ENCODE measurements around the gene EED.
"Not testable (repeated sequence)": the region's sequence is repeated elsewhere in the genome, so short reads cannot be mapped to it uniquely, and the experiment has no call there.

EED gene

DNA sequence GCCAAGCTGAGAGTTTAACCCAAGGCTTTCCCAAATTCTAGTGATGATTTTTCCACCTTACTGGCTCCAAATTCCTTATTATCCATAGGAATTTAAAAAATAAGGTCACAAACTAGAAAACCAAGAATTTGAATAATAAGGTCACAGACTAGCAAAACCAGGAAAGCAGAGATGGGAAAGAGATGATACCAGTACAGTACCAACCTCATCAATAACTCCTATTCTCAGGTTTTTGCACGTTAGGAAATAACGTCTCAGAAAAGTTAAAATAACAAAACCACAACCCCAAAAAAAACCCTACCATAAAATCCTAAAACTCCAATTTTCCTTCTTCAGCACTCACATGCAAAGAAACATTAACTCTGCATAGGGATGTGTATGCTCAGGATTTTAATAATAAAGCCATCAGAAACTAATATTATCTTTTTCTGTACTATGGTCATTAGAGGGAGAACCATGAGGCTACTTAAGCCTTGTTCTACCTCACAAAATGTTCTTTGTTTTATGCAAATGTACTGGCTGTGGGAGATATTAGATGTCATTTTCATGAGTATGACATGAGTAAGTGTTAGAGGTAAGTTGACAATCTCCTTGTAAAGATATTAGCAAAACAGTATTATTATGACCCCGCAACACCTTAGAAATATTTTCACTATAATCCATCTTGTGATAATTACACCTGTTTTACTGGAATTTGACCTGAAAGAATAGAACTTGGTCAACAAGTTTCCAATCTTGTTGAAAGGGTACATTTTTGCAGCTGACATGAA is 16.1 kb upstream of the EED start:
- in situ Hi-C loops (cut with MboI; ENCODE audit: low sequenced_read_pairs): no loop called here
- Histone ChIP-seq H3K4me1 (no peaks in the 10 kb centered on the region), H3K36me3 (replicated peaks) (no peaks in the 10 kb centered on the region), H3K27me3 (ENCODE audit: low read depth) (no peaks in the 10 kb centered on the region), H3K4me3 (no peak overlapping the region), H3K9me3 (no peaks in the 10 kb centered on the region)
- no peak for DNase-seq (ENCODE audit: low spot score in 2 of 2)

DNA sequence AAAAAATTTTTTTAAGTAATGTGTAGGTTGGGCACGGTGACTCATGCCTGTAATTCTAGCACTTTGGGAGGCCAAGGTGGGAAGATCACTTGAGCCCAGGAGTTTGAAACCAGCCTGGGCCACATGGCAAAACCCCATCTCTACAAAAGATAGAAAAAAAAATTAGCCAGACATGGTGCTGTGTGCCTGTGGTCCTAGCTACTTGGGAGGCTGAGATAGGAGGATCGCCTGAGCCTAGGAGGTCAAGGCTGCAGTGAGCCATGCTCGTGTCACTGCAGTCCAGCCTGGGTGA is 15.6 kb upstream of the EED start:
- H3K9me3 ChIP-seq; H3K36me3 ChIP-seq (replicated peaks); DNase-seq (ENCODE audit: low spot score in 2 of 2); H3K27me3 ChIP-seq (ENCODE audit: low read depth); H3K4me3 ChIP-seq; H3K4me1 ChIP-seq; in situ Hi-C loops (cut with MboI; ENCODE audit: low sequenced_read_pairs): not testable (repeated sequence)

DNA sequence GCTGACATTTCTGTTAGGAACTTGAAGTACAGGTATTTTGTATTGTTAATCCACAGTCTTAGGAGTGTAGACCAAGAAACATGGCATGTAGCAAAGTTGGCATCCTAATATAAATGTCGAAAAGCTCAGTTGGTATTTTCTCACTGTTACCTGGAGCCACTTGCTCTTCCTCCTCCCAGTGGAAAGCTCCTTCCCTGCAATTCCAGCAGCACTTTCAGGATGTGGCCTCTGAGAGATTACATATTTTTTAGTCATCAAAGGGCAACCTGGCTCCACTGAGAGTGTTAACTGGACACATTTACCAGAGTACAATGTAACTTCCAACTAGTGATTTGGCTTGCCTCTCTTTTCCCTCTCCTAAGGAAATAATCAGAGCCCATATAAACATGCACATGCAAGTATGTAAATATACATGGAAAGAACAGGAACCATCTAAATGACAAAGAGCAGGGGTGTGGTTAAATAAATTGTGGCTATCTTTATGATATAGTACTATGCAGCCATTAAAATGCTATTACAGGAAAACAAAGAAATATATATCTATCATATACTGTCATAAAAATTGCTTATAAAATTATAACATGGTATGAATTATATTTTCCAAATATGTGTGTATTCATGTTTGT is 14.3 kb upstream of the EED start:
- in situ Hi-C loops (cut with MboI; ENCODE audit: low sequenced_read_pairs): no loop called here
- no peak for DNase-seq (ENCODE audit: low spot score in 2 of 2)

DNA sequence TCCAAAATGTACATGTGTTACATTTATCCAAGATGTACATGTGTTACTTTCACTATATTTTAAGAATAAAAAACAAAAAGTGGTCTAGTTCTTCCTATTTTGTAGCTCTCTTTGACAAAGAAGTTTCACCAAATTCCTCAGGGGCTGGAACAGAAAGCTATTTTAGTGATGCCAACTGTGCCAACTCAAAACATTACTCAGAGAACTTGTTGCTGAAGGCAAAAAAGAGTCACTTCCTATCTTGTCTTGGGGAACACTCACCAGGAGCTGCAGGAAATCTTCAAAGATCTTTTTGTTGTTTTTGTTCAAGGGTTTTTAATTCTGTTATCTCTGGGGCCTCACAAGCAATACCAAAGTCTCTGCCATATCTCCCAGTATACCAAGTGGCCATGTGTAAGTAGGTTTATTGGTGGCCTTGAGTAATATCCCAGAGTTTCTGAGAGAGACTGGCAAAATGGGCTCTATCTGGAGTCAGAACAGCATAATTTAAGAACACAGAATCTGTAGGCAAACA is 13.6 kb upstream of the EED start:
- DNase-seq (ENCODE audit: low spot score in 2 of 2): no peak
- in situ Hi-C loops (cut with MboI; ENCODE audit: low sequenced_read_pairs): no loop called here
- H3K9me3 ChIP-seq: no peaks in the 10 kb centered on the region
- no peak overlapping the region for H3K4me3 ChIP-seq
- no peaks in the 10 kb centered on the region for H3K36me3 ChIP-seq (replicated peaks)
- no peaks in the 10 kb centered on the region for H3K27me3 ChIP-seq (ENCODE audit: low read depth)
- H3K4me1 ChIP-seq: peaks cover 10% of the 10 kb centered on the region

More for the DNA sequence above, 14.3 kb upstream of the EED start:
- Histone ChIP-seq H3K4me1 (peaks cover 7% of the 10 kb centered on the region), H3K9me3 (no peaks in the 10 kb centered on the region), H3K4me3 (no peak overlapping the region), H3K27me3 (ENCODE audit: low read depth) (no peaks in the 10 kb centered on the region), H3K36me3 (replicated peaks) (no peaks in the 10 kb centered on the region)

DNA sequence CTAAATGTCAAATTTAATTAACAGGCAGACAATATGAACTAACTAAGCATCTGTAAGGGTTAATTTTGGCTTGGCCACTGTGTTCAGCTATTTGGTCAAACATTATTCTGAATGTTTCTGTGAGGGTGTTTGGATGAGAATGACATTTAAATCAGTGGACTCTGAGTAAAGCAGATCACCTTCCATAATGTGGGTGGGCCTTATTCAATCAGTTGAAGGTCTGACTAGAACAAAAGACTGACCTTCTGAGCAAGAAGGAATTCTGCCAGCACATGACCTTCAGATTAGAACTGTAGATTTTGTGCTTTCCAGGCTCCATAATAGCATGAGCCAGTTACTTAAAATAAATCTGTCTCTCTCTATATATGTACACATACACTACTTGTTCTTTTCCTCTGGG is 12.0 kb upstream of the EED start:
- no peaks in the 10 kb centered on the region for H3K27me3 ChIP-seq (ENCODE audit: low read depth)
- in situ Hi-C loops (cut with MboI; ENCODE audit: low sequenced_read_pairs): no loop called here
- no peaks in the 10 kb centered on the region for H3K36me3 ChIP-seq (replicated peaks)
- no peak for DNase-seq (ENCODE audit: low spot score in 2 of 2)
- H3K9me3 ChIP-seq: no peaks in the 10 kb centered on the region
- peaks cover 10% of the 10 kb centered on the region for H3K4me1 ChIP-seq
- no peak overlapping the region for H3K4me3 ChIP-seq

DNA sequence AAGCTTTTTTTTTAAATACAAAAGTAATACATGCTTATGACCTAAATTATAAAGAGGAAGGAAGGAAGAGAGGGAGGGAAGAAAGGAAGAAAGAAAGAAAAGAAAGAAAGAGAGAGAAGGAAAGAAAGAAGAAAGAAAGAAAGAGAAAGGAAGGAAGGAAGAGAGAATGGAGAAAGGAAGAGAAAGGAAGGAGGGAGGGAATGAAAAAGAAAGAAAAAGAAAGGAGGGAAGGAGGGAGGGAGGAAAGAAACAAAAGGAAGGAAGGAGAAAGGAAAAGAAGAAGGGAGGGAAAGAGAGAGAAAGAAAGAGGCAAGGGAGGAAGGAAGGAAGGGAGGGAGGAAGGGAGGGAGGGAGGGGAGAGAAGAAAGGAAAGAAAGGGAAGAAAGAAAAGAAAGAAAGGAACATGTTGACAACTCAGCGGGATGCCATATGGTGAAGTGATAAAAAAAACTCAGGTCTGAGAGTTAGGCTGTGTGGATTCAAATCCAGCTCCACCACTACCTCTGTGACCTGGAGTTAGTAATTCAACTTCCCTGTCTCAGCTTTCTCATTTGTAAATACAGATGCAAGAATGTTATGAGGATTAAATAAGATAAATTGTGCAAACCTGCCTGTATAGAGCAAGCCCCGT is 9.6 kb upstream of the EED start:
- peak in 1 of 2 experiments; percentile 61 for DNase-seq (ENCODE audit: low spot score in 2 of 2)
- Histone ChIP-seq H3K27me3 (ENCODE audit: low read depth) (no peaks in the 10 kb centered on the region), H3K4me3 (no peak overlapping the region), H3K9me3 (no peaks in the 10 kb centered on the region), H3K4me1 (peaks cover 10% of the 10 kb centered on the region), H3K36me3 (replicated peaks) (no peaks in the 10 kb centered on the region)
- in situ Hi-C loops (cut with MboI; ENCODE audit: low sequenced_read_pairs): no loop called here

DNA sequence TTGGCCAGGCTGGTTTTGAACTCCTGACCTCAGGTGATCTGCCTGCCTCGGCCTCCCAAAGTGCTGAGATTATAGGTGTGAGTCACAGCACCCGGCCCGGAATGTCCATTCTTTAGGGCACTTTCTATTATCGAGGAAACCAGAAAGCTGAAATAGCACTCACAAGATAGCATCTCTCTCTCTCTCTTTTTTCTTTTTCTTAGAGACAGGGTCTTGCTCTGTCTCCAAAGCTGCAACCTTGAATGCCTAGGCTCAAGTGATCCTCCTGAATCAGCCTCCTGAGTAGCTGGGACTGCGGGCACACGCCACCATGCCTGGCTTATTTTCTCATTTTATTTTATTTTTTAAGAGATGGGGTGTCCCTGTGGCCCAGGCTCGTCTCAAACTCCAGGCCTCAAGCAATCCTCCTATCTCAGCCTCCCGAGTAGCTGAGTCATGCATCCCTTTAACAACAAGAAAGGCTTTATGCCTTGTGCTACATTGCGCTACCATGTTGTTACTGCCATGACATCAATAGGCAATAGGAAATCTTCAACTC is 7.2 kb upstream of the EED start:
- in situ Hi-C loops (cut with MboI; ENCODE audit: low sequenced_read_pairs): no loop called here
- Histone ChIP-seq H3K27me3 (ENCODE audit: low read depth) (no peaks in the 10 kb centered on the region), H3K36me3 (replicated peaks) (no peaks in the 10 kb centered on the region), H3K9me3 (no peaks in the 10 kb centered on the region), H3K4me1 (peaks cover 18% of the 10 kb centered on the region), H3K4me3 (no peak overlapping the region)
- no peak for DNase-seq (ENCODE audit: low spot score in 2 of 2)

DNA sequence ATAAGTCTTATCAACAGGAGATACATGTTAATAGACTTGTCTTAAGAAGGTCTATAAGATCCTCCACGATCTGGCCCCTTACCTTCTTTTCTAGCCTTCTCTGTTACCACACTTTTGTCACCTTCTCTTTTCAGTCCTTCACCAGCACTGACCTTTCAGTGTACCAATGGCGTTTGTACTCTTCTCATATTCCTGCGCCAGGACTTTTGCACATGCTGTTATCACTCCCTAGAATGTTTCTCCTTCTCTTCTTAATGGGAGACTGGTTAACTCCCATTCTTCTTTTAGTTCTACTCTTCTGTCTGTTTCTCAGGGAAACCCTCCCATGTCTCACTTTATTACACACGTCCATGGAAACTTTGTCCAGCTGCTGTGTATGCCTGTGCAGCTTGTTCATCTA is 4.4 kb upstream of the EED start:
- H3K9me3 ChIP-seq: no peaks in the 10 kb centered on the region
- no peaks in the 10 kb centered on the region for H3K36me3 ChIP-seq (replicated peaks)
- in situ Hi-C loops (cut with MboI; ENCODE audit: low sequenced_read_pairs): no loop called here
- peaks cover 29% of the 10 kb centered on the region for H3K4me1 ChIP-seq
- H3K4me3 ChIP-seq: no peak overlapping the region
- no peaks in the 10 kb centered on the region for H3K27me3 ChIP-seq (ENCODE audit: low read depth)
- DNase-seq (ENCODE audit: low spot score in 2 of 2): no peak

DNA sequence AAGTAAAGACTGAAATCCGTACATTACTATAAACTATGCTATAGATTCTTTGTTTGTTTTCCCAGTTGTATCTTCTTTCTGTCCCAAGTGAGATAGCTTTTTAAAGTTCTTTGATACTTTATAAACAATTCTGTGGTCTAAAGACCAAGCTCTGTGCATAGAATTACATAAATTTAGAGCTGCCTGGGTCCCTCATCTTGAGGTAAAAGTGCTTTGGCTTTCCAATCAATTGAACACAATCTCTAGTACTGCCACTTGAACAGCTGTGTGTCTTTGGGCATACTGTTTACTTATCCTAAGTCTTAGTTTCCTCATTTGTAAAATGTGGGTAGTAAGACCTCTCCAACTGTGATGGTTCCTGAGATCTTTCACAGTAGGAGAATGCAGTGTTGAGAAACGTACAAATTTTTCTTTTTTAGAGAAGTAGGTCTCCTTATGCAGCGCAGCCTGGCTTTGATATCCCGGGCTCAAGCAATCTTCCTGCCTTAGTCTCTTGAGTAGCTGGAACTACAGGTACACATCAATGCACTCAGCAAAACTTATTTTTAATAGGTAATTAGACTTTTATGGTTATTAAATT is 2.5 kb upstream of the EED start:
- in situ Hi-C loops (cut with MboI; ENCODE audit: low sequenced_read_pairs): no loop called here
- no peak for DNase-seq (ENCODE audit: low spot score in 2 of 2)
- no peaks in the 10 kb centered on the region for H3K36me3 ChIP-seq (replicated peaks)
- H3K9me3 ChIP-seq: no peaks in the 10 kb centered on the region
- peaks cover 29% of the 10 kb centered on the region for H3K4me1 ChIP-seq
- H3K27me3 ChIP-seq (ENCODE audit: low read depth): no peaks in the 10 kb centered on the region
- no peak overlapping the region for H3K4me3 ChIP-seq

DNA sequence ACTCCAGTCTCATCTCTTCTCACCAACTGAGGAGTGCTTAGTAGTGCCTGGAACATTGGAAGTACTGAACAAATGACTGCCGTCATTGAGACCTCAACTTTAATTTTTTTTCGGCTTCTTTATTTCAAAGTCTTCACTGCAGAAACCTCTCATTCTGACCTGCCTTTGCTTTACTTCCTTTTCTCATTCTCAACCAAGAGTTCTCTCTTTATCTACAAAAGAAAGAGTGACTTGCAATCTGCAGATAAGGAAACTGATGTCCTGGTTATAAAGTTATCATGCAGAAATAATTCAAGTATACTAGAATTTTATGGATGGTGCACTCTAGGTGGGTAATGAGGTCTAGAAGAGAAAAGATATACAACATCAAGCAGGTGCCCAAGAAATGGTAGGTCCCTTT is 1.2 kb upstream of the EED start:
- Histone ChIP-seq H3K4me3 (no peak overlapping the region), H3K9me3 (no peaks in the 10 kb centered on the region), H3K27me3 (ENCODE audit: low read depth) (no peaks in the 10 kb centered on the region), H3K4me1 (peaks cover 40% of the 10 kb centered on the region), H3K36me3 (replicated peaks) (no peaks in the 10 kb centered on the region)
- in situ Hi-C loops (cut with MboI; ENCODE audit: low sequenced_read_pairs): no loop called here
- DNase-seq (ENCODE audit: low spot score in 2 of 2): no peak

DNA sequence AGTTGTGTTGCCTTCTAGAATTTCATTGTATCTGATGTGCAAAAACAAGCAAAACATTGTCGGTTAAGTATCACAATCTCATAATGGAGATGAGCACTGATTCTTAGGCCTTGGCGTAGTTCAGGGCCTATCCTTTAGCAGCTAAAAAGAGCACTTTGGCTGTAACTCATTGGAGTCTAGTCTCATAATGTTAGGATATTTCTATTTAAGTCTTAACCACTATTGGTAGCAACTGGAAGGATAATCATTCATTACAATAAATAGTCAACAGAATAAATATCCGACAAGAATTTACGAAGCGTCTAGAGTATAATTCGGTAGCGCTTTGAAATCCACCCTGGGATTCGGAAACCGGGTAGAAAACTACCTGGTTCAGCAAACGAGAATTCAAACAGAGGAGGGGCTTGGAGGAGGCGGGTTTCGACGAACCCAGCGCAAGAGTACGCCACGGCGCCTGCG is 461 bp upstream of the EED start:
- in situ Hi-C loops (cut with MboI; ENCODE audit: low sequenced_read_pairs): no loop called here
- H3K9me3 ChIP-seq: no peaks in the 10 kb centered on the region
- no peaks in the 10 kb centered on the region for H3K27me3 ChIP-seq (ENCODE audit: low read depth)
- peak; percentile 88 to 92 for DNase-seq (ENCODE audit: low spot score in 2 of 2)
- H3K4me1 ChIP-seq: peaks cover 47% of the 10 kb centered on the region
- peak overlapping the region; percentile 86 for H3K4me3 ChIP-seq
- no peaks in the 10 kb centered on the region for H3K36me3 ChIP-seq (replicated peaks)

DNA sequence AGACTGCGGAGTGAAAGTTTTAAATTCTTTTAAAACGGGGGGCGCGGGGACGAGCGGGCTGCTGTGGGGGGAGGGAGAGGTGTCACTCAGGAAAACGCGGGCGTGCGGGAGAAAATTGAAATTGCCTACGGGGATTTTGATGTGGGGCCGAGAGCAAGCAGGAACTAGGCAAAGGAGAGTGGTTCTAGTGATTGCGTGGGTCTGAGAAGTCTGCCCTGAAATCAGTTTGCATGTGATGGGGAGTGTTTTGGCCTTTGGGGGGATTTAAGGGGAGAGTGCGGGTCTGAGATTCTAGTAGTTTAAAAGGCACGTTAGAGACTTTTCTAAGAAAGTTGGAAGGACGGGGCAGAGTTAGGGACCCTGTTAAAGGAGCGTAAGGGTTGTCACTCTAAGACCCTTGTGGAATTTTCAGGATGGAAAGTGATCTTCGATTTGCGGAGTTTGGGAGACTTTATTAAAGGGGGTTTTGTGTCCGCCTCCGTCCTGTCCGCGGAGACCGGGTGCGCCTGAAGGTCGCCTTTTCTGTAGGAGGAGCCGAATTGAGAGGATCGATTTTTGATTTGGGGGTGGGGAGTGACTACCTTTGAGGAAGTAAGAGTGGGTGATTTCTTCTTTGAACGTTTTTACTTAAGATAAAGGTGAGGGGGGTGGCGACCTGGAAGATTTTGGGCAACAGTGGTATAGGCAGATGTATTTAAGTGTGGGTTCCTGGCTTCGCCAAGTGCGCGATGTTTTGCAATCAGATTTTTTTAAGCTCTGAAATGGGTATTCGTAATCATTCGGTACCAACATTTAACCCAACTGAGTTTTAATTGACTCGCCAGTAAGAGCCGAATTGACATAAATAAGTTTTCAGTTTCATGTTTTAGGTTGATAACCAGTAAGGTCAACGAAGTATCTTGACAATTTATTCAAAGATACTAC is 1.1 kb downstream of the EED start:
- H3K4me1 ChIP-seq: peaks cover 60% of the 10 kb centered on the region
- in situ Hi-C loops (cut with MboI; ENCODE audit: low sequenced_read_pairs): no loop called here
- peak; percentile 36 to 50 for DNase-seq (ENCODE audit: low spot score in 2 of 2)
- H3K9me3 ChIP-seq: no peaks in the 10 kb centered on the region
- H3K4me3 ChIP-seq: peak overlapping the region; percentile 86
- H3K27me3 ChIP-seq (ENCODE audit: low read depth): no peaks in the 10 kb centered on the region
- no peaks in the 10 kb centered on the region for H3K36me3 ChIP-seq (replicated peaks)

DNA sequence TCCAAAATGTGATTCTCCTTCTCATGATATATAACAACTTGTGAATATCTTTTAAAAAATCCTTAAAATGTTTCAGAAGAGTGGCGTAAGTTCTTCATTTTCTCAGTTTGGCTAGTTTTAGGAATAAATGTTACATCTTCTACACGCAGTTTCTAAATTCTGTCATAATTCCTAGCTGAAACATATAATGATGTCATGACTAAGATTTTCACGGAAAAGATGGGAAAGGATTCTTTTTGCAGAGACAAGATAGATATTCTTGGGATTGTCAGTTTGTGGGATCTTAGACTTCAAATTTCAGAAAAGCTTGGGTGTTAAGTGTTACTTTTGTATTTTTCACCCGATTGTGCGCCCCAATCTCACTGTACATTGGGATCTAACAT is 1.7 kb downstream of the EED start:
- H3K4me1 ChIP-seq: peaks cover 60% of the 10 kb centered on the region
- H3K4me3 ChIP-seq: peak overlapping the region; percentile 86
- no peaks in the 10 kb centered on the region for H3K9me3 ChIP-seq
- H3K27me3 ChIP-seq (ENCODE audit: low read depth): no peaks in the 10 kb centered on the region
- no peaks in the 10 kb centered on the region for H3K36me3 ChIP-seq (replicated peaks)
- no peak for DNase-seq (ENCODE audit: low spot score in 2 of 2)
- in situ Hi-C loops (cut with MboI; ENCODE audit: low sequenced_read_pairs): no loop called here
